ENCODE results near the gene ZFYVE19.

ZFYVE19 gene

GRCh38 chr15:40782609-40783227 lies 24.2 kb upstream of the ZFYVE19 start:
- peaks cover 6% of the 10 kb centered on the region for H4K20me1 ChIP-seq (ENCODE audit: insufficient read depth, low read length, poor library complexity, severe bottlenecking)
- no peak overlapping the region for H3K4me3 ChIP-seq (ENCODE audit: low read length, poor library complexity, severe bottlenecking)
- no peak overlapping the region for H3K9ac ChIP-seq (ENCODE audit: low read depth, low read length, poor library complexity, severe bottlenecking)
- no peak overlapping the region for H2AFZ ChIP-seq (ENCODE audit: low read length)
- H3K27me3 ChIP-seq (ENCODE audit: insufficient read depth, low read length, poor library complexity, severe bottlenecking), result no peaks in the 10 kb centered on the region
- H3K9me2 ChIP-seq (replicated peaks; ENCODE audit: low read depth, low read length), result no peaks in the 10 kb centered on the region
- no peaks in the 10 kb centered on the region for H3K79me2 ChIP-seq (ENCODE audit: insufficient read depth, low read length)
- peaks cover 13% of the 10 kb centered on the region; the same call in 1 of the 2 replicates for H3K36me3 ChIP-seq (ENCODE audit: insufficient read depth, low read length)
- no peaks in the 10 kb centered on the region for H3K9me3 ChIP-seq (ENCODE audit: insufficient read depth, low read depth, low read length)
- H3K4me1 ChIP-seq (ENCODE audit: insufficient read depth, low read length, poor library complexity, severe bottlenecking), result peaks cover 12% of the 10 kb centered on the region
- no peak overlapping the region for H3K4me2 ChIP-seq (ENCODE audit: low read depth, low read length, poor library complexity, severe bottlenecking)
- no peaks in the 10 kb centered on the region for H3F3A ChIP-seq (ENCODE audit: low read depth)
- TF ChIP-seq, protein P1, sequence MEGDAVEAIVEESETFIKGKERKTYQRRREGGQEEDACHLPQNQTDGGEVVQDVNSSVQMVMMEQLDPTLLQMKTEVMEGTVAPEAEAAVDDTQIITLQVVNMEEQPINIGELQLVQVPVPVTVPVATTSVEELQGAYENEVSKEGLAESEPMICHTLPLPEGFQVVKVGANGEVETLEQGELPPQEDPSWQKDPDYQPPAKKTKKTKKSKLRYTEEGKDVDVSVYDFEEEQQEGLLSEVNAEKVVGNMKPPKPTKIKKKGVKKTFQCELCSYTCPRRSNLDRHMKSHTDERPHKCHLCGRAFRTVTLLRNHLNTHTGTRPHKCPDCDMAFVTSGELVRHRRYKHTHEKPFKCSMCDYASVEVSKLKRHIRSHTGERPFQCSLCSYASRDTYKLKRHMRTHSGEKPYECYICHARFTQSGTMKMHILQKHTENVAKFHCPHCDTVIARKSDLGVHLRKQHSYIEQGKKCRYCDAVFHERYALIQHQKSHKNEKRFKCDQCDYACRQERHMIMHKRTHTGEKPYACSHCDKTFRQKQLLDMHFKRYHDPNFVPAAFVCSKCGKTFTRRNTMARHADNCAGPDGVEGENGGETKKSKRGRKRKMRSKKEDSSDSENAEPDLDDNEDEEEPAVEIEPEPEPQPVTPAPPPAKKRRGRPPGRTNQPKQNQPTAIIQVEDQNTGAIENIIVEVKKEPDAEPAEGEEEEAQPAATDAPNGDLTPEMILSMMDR (conservative IDR thresholded peaks at IDR 0.05; ENCODE audit: low read length), result peak; percentile 92
- no peak for TF ChIP-seq EZH2phosphoT487 (IDR thresholded peaks at IDR 0.05; ENCODE audit: borderline replicate concordance)

GRCh38 chr15:40785164-40785563 lies 21.7 kb upstream of the ZFYVE19 start:
- no peak overlapping the region for H2AFZ ChIP-seq (ENCODE audit: low read length)
- H4K20me1 ChIP-seq (ENCODE audit: insufficient read depth, low read length, poor library complexity, severe bottlenecking), result peaks cover 11% of the 10 kb centered on the region
- no peak for TF ChIP-seq EZH2phosphoT487 (IDR thresholded peaks at IDR 0.05; ENCODE audit: borderline replicate concordance)
- TF ChIP-seq, protein P1 (conservative IDR thresholded peaks at IDR 0.05; ENCODE audit: low read length), result 0 out of 2 replicates have a peak, but pooled peaks have one; percentile 11
- no peak overlapping the region for H3K4me3 ChIP-seq (ENCODE audit: low read length, poor library complexity, severe bottlenecking)
- H3K9me2 ChIP-seq (replicated peaks; ENCODE audit: low read depth, low read length), result no peaks in the 10 kb centered on the region
- H3K27me3 ChIP-seq (ENCODE audit: insufficient read depth, low read length, poor library complexity, severe bottlenecking), result no peaks in the 10 kb centered on the region
- H3K4me2 ChIP-seq (ENCODE audit: low read depth, low read length, poor library complexity, severe bottlenecking), result no peak overlapping the region
- no peak overlapping the region for H3K9ac ChIP-seq (ENCODE audit: low read depth, low read length, poor library complexity, severe bottlenecking)
- H3K79me2 ChIP-seq (ENCODE audit: insufficient read depth, low read length), result no peaks in the 10 kb centered on the region
- peaks cover 21% of the 10 kb centered on the region for H3K4me1 ChIP-seq (ENCODE audit: insufficient read depth, low read length, poor library complexity, severe bottlenecking)
- H3K36me3 ChIP-seq (ENCODE audit: insufficient read depth, low read length), result no peaks in the 10 kb centered on the region
- no peaks in the 10 kb centered on the region for H3F3A ChIP-seq (ENCODE audit: low read depth)
- H3K9me3 ChIP-seq (ENCODE audit: insufficient read depth, low read depth, low read length), result no peaks in the 10 kb centered on the region

- H3F3A ChIP-seq (ENCODE audit: low read depth), result no peaks in the 10 kb centered on the region
- no peak overlapping the region for H2AFZ ChIP-seq (ENCODE audit: low read length)
- no peak overlapping the region for H3K4me2 ChIP-seq (ENCODE audit: low read depth, low read length, poor library complexity, severe bottlenecking)
- no peaks in the 10 kb centered on the region for H3K79me2 ChIP-seq (ENCODE audit: insufficient read depth, low read length)
- no peak overlapping the region for H3K4me3 ChIP-seq (ENCODE audit: low read length, poor library complexity, severe bottlenecking)
- no peak overlapping the region for H3K9ac ChIP-seq (ENCODE audit: low read depth, low read length, poor library complexity, severe bottlenecking)
- no peaks in the 10 kb centered on the region for H3K36me3 ChIP-seq (ENCODE audit: insufficient read depth, low read length)
- H3K9me2 ChIP-seq (replicated peaks; ENCODE audit: low read depth, low read length), result no peaks in the 10 kb centered on the region
- no peaks in the 10 kb centered on the region for H3K27me3 ChIP-seq (ENCODE audit: insufficient read depth, low read length, poor library complexity, severe bottlenecking)
- H3K9me3 ChIP-seq (ENCODE audit: insufficient read depth, low read depth, low read length), result no peaks in the 10 kb centered on the region
- H4K20me1 ChIP-seq (ENCODE audit: insufficient read depth, low read length, poor library complexity, severe bottlenecking), result peaks cover 11% of the 10 kb centered on the region
- TF ChIP-seq EZH2phosphoT487 (IDR thresholded peaks at IDR 0.05; ENCODE audit: borderline replicate concordance), result no peak
- TF ChIP-seq, protein P1 (conservative IDR thresholded peaks at IDR 0.05; ENCODE audit: low read length), result no peak
- H3K4me1 ChIP-seq (ENCODE audit: insufficient read depth, low read length, poor library complexity, severe bottlenecking), result peaks cover 21% of the 10 kb centered on the region
Measured at GRCh38 chr15:40785814-40786213, 21.1 kb upstream of the ZFYVE19 start.

All from Loucy (cell line).